Measurements from ENCODE around the gene SLC15A1. TPM values are rescaled to one million over a fixed set of nuclear protein-coding genes. Genes with fewer than 3 reads are reported as not detected.

SLC15A1 gene
- total RNA-seq, 1 experiment from 2014 or later, result not detected

DNA sequence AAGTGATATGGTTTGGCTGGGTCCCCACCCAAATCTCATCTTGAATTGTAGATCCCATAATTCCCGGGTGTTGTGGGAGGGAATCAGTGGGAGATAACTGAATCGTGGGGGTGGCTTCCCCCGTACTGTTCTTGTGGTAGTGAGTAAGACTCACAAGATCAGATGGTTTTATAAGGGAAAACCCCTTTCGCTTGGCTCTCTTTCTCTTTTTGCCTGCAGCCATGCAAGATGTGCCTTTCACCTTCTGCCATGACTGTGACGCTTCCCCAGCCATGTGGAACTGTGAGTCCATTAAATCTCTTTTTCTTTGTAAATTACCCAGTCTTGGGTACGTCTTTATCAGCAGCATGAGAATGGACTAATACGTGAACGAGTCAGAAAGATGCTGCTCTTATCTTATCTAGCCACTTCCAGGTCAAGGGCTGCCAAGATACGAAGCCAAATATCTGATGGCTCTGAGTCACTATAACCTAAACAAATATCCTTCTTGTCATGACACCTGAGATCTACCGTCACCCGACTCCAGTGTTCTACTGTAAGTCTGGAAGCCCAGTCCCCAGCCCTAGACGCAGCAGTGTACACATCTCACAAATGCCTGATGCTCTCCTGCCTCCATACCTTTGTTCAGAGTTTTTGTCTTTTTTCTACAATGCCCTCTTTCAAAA, 45.9 kb downstream of the SLC15A1 start:
- DNase-seq (ENCODE audit: low read depth), result peak; percentile 40

DNA sequence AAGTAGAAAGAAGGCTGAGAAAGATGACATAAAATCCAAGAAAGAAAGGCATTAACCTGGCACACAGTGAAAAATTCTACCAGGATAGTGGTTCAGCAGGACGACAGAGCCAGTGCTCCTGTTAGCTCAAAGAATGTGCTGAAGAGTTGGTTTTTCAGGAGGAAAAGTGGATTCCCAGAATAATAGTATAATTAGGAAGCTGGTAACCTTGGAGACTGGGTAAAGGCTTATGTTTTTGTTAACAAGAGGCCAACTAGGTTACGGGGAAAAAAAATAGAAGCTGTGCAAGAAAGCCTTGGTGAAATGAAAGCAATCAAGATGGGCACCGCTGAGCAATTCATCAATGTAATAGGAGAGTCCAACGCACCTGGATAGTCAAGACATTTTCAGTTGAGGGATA, 54.7 kb downstream of the SLC15A1 start:
- peak; percentile 21 for DNase-seq (ENCODE audit: low read depth)

DNA sequence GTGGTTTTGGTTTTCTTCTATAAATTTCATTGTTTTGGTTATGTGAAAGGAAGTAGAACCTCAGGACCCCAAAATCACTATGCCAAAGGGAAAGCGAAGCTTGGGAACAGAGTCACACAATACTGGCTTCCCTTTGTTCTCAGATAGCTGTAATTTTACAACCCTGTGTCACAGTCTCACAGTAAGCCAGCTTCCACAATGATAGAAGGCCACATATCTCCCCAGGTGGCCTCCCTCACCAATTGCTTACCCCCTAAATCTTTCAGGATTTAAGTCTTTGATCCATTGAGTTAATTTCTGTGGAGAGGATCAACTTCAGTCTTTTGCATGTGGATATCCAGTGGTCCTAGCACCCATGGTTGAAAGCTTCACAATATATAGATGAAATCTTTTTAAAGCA, 58.7 kb downstream of the SLC15A1 start:
- no peak for DNase-seq (ENCODE audit: low read depth)

DNA sequence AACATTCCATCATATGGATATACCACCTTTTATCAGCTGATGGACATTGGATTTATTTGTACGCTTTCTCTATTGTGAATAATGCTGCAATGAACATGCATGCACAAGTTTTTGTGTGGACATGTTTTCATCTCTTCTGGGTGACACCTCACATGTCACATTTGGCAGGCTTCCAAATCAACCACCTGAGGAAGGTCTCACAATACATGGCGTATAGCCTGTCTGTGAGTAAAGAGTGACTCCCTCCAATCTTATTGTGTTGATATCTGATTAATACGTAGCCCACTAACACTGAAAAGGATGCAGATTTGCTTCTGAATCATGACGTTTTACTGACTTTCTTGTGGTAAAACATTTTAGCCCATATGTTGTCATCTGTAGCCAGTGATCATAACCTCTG, 61.1 kb downstream of the SLC15A1 start:
- no peak for DNase-seq (ENCODE audit: low read depth)

DNA sequence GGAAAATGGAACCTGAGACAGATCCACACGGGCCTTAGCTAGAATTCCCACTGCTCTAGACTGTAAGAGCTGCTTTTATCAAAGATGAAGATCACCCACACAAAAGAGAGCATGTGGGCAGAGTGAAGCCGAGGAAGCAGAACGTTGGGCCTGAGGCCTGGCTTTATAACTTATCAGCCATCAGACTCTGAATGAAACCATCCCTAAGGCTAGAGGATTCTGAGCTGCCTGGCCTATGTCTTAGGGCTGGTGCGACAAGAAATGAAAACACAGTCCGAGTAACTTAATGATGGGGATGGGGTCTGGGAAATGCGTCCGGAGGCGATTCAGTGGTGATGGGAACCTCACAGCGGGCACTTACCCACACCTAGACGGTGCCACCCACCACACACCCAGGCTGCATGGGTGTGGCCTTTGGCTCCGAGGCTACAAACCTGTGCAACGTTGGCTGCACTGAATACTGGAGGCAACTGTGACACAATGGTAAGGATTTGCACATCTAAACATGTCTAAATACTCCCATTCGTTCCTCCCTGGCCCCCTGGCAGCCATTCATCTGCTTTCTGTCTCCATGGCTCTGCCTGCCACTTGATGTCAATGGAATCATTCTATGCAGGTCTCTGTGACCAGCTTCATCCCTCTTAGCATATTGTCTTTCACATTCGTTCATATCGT, 62.0 kb downstream of the SLC15A1 start:
- DNase-seq (ENCODE audit: low read depth), result no peak

DNA sequence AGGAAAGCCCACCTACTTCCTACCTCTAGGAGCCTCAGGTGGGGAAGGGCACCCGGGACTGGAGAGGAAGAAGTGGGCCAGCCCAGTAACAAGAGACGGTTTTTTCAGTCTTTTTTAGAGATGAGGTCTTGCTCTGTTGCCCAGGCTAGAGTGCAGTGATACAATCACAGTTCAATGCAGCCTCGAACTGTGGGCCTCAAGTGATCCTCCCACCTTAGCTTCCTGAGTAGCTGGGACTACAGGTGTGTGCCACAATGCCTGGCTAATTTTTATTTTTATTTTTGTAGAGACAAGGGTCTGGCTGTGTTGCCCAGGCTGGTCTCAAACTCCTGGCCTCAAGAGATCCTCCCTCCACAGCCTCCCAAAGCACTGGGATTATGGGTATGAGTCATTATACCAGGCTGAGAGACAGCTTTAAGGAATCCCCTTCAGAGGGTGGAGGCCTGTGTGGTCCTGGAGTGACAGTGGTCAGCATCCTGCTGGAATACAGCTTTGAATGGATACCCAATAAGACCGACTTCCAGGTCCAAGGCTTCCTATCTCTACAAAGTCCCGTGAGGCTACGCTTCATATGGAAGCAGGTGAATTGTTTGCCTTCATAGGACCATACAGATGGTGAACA, 63.0 kb downstream of the SLC15A1 start:
- DNase-seq (ENCODE audit: low read depth), result no peak

DNA sequence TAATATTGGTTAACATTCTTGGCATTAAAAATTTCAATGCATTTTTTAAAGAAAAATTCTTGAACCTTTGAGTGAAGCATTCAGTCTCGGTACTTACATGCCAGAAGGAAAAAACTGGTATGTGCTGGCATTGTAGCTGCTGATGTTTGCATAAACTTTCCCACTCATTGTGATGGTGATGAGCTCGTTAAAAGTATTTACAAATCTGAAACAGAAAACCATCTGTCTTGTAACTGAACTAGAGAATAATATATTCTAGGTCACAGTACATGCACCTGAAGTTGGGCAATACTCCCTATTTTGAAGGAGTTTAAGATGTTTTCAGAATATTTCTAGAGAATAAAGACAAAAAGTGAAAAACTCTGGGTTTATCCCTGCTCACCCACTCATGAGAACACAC, 64.1 kb downstream of the SLC15A1 start:
- DNase-seq (ENCODE audit: low read depth), result no peak

DNA sequence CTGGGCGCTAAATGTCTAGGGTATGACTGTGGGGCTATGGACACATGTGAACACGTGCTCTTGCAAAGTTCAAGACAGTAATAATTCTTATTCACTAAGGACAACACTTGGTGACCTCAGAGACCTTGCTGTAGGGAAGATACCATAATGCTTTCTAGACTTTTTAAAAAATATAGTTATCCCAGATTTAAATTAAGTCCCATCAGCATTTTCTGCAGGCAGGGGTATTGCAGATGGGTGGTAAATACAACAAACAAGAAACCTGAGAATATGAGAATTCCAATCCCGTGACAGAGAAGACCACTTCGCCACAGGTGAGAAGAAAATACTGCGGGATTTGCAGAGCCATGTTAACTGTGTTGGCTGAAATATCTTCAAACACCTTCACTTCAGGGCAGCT, 65.2 kb downstream of the SLC15A1 start:
- no peak for DNase-seq (ENCODE audit: low read depth)

DNA sequence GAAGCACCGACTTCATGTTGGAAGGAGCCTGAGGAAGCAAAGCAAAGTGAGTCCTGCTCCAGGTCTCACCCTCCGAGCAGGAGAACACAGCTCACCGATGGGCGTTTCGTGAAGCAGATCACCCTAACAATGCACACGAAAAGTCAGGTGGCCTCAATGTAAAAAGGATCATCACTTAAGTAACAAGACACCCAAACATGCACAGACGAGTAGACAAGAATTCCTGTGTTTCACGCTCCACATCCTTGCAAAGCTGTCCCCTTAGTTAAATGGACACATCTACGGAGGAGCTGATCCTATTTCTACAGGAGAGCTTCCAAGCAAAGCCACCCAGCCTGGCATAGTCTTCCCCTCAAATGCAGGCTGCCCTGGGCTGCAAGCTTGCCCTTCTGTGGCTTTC, 66.2 kb downstream of the SLC15A1 start:
- no peak for DNase-seq (ENCODE audit: low read depth)

DNA sequence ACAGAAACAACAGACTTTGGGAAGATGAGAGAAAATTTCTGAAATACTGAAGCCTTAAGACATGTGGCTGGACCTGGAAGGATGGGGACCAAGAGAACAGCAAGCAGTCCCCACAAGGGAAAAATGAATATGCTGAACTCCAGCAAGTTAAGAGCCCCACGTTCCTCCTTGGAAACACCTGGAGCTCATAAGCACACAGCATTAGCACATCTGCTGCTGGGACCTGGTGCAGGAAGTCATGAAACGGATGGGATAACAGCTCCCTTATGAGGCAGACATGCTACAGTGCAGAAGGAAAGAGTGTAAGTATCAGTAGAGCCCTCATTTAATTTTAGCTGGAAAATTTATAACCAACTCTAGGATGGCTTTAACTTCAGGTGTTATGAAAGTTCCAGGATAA, 67.3 kb downstream of the SLC15A1 start:
- DNase-seq (ENCODE audit: low read depth), result no peak

DNA sequence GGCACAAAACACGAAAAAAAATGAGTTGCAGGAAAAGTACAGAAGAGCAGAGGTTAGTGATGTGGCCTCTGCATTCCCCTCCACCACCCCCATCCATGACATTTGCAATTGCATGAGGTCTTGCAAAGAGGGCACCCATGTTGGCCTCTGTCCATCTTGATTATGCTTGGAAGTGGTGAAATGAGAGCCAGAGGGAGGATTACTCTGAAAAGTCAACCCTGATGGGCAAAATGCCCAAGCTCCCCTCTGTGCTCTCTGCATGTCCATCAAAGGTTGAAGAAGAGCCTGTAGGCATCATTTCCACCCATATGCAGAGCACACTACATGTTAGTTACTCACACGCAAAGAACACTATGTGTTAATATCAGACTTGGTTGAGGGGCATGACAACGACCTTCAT, 71.4 kb downstream of the SLC15A1 start:
- DNase-seq (ENCODE audit: low read depth), result no peak

DNA sequence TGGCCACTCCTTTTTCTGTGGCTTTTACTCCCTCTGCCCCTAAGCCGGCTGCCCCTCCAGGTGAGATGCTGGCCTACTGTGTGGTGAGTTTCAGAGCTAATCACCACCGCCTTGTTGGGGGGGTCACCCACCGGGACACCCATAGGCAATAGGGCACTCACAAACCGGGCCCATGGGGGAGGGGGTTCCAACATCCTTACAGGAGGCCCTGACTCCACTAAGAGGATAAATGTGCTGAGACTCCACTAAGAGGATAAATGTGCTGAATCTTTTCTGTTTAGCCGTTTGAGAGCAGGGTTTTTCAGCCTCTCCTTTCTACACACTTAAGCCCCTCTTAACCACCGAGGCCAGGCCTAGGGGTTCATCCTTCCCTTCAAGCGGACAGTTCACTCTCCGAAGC, 73.7 kb downstream of the SLC15A1 start:
- DNase-seq (ENCODE audit: low read depth), result no peak

DNA sequence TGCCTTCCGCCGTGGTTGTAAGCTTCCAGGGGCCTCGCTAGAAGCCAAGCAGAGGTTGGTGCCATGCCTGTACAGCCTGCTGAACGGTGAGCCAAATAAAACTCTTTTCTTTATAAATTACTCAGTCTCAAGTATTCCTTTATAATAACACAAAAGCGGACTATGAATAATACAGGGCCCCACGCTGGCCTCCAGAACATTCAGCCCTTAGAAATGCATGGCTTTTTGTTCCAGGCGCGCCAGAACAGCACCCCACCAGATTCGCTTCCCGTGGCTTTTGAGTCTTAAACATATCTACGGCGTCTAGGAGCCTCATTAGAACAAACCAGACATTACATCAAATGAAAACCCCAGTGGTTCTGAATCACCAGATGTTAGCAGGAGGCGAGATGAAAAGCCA, 75.1 kb downstream of the SLC15A1 start:
- no peak for DNase-seq (ENCODE audit: low read depth)

DNA sequence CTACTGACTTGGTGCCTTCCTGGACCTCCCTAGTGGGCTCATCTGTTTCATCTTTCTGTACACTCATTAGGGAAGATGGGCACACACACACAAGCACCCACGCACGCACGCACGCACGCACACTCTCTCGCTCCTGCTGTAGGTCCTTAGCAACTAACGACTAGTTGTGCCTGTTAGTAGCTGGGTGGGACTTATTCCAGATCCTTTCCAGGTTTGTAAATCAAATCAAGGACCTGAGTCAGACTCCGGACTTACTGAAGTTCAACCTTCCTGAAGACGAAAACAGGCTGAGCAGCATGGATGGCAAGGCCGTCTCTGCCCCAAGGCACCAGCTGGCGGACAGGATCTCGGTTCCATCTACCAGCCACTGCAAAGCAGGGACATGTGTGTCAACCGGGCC, 76.2 kb downstream of the SLC15A1 start:
- no peak for DNase-seq (ENCODE audit: low read depth)

DNA sequence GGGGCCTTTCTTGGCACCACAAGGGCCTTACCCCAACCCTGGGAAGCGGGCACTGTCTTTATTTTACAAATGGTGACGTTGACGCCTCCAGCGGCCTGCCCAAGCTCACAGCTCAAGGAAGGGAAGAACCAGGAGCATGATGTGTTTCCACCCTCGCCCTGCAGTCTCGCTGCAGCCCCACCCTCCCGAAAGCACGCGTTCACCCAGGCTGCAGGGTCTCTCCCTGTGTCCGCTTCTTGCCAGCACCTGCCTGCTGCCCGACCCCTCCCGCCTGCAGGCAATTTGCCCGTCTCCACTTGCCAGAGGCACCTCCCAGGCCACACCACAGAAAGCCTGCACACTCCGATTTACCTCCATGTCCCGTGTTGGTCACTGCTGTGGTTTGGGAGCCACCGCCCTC, 76.6 kb downstream of the SLC15A1 start:
- DNase-seq (ENCODE audit: low read depth), result no peak

DNA sequence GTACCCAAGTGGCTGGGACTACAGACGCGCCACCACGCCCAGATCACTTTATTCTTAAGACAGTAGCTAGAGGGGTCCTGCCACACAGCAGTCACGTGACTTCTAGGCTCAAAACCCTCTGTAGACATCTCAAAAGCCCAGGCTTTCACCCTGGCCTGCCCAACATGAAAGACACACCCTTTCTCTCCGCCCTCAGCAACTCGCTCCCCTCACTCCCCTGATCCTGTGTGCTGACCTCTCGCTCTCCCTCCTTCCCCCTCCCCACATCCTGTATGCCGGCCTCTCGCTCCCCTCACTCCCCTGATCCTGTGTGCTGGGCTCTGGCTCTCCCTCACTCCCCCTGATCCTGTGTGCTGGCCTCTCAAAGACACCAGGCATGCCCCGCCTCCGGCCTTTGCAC, 77.4 kb downstream of the SLC15A1 start:
- DNase-seq (ENCODE audit: low read depth), result no peak

DNA sequence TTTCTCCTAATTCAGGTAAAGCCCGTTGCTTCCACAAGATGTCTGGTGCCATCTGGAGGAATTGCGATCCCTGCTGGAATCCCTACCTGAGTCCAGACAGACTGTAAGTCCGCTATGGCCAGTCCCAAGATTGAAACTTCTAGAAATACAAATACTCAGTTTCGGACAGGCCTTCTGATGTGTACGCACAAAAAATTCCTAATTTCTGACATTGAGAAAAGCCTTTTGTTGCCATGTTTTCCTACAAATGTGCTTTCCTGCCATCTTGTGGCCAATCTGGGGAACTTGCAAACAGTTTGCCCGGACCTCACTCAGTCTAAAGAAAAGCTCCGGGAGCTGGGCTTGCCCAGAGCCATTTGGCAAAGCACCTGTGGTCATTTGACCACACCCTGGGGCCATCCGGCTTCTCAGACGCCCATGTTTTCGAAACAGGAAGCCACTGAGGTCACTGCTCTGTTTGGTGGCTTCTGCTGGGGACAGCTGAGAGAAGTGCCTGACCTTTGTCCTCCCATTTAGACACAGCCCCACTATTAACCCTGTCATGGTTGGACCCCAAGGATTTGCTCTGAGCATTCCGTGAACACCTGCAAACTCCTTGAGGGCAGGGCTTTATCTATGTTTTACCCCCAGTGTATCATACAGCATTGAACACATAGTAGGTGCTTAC, 79.4 kb downstream of the SLC15A1 start:
- peak; percentile 64 for DNase-seq (ENCODE audit: low read depth)

DNA sequence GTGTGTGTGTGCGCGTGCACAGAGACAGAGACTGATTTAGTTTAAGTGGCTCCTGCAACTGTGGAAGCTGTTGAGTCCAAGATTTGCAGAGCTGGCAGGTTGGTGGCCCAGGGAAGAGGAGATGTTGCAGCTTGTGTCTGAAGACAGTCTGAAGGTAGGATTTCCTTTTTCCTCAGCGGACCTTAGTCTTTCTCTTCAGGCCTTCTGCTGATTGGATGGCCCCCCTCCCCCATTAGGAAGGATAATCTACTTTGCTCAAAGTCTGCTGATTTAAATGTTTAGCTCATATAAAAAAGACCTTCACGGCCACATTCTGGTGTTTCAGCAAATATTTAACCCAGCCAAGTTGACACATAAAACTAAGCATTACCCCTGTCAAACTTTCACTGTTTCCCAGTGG, 84.3 kb downstream of the SLC15A1 start:
- DNase-seq (ENCODE audit: low read depth), result no peak

DNA sequence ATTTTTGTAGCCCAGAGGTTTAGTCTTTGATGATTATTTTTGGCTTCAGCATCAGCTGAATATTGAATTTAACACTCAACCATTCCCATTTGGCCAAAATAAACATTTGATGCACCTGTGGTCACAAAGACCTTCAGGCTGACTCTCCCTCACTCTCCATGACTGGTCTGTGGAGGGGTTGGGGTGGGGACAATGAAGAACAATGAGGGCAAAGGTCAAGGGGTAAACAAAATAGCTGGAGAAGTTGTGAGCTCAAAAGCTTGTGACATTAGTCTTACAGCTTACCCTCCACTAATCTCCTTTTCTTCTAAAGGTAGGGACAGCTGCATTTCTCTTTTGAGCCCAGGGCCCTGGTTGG, 86.9 kb downstream of the SLC15A1 start:
- peak; percentile 52 for DNase-seq (ENCODE audit: low read depth)

DNA sequence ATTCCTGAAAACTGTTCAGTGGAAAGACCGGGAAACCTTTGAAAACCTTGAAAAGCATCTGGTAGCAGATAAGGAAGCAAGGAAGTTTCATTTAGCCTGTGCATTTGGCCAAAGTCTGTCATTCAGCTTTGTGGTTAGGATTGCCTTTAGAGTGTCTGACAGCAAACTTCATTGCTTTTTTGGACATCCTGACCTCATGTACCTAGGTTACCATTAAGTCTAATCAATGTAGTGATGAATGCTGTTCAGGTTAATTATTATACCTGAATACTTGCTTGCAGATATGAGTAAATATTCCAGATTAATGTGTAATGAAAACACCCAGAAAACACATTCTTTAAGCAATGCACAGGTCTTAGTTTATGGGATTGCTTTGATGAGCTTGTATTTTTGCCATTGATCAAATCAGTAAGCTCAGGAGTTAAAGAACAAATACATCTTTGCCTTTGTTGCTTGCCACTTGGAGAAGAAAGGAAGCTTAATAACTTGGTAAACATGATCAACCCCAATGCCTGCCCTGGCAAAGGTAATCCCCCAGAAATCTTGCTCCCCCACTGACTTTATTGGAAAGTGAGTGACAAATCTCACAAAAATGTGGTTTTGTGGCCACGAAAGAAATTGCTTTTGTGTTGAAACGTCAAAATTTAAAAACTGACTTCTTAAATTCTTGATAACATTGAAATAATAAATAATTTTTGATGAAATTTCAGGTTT, 87.4 kb downstream of the SLC15A1 start:
- peak; percentile 66 for DNase-seq (ENCODE audit: low read depth)

DNA sequence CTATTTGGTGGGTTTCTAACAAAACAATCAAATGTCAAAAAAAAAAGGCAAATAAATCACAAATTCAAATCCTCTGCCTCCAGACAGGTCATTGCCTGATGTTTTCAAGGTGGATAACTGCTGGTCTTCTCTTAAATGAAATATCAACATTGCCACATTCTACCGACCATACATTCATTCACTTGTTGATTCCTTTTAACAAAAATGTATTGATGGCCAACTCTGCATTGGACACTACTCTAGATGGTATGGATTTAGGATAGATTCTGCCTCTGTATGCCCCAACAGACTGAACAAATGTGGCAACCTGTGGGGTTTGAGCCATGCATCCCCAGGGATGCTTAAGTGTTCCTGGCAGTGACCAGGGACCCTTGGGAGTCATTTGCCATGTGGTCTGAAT, 88.0 kb downstream of the SLC15A1 start:
- no peak for DNase-seq (ENCODE audit: low read depth)

DNA sequence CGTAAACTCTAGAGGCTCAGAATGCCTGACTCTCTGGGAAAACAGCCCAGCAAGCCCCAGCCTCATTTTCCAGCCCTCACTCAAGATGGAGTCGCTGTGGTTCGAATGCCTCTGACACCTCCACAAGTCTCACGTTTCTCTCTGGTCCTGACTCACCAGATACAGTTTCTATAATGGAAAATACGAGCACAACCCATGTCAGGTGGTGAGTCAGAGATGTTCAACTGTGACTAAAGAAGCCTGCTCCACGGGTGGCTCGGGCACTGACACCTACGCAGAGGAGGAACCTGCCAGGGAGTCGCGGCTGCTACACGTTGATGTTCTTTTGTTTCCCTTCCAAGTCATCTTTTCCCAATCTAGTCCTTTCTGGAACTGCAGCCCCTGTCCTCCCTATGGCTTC, 88.4 kb downstream of the SLC15A1 start:
- DNase-seq (ENCODE audit: low read depth), result peak; percentile 78

All from M059J (cell line).